ENCODE data around the gene NAA11.

DNA sequence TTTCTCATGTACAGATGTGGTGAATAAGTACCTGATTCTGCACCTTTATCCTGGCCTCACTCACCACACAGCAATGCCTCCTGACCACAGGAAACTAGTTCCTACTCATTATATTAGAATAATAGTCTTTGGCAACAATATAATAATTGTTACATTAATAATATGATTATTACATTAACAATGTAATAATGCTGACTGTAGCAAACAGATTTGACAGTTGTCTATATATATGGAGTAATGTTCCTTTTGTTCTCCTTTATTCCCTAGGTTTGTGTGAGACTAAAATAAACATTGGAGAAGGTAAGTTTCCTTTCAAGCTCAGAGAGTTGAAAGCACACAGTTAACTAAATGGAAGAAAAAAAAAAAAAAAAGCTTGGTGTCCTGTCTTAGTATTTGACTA, 40.6 kb upstream of the NAA11 start:
- TF ChIP-seq CTCF (IDR thresholded peaks at IDR 0.05) (no peak), POLR2A (IDR thresholded peaks at IDR 0.05) (no peak)
